Measurements from ENCODE around the gene KLHL40. TPM values are rescaled to one million over a fixed set of nuclear protein-coding genes. Genes with fewer than 3 reads are reported as not detected.

The KLHL40 gene
- total RNA-seq, 2 experiments from 2014 or later, result not detected

GRCh38 chr3:42730706-42731420 lies 45.5 kb downstream of the KLHL40 start:
- intact Hi-C loops (cut with micrococcal nuclease; ENCODE audit: unreplicated experiment), result no loop called here
- no TSS peak for BruUV-seq (replicated peaks)
- no peaks in the 10 kb centered on the region for H3K9me3 ChIP-seq (ENCODE audit: low read length)
- CTCF ChIA-PET (ENCODE audit: unreplicated experiment), result no interaction called here
- H4K20me1 ChIP-seq (ENCODE audit: insufficient read depth, low read length), result no peaks in the 10 kb centered on the region
- no peak overlapping the region for H3K4me3 ChIP-seq (ENCODE audit: low read depth, low read length, poor library complexity, severe bottlenecking)
- no peaks in the 10 kb centered on the region for H3K4me1 ChIP-seq (ENCODE audit: insufficient read depth, low read length, poor library complexity, severe bottlenecking)
- no peak overlapping the region for H3K4me2 ChIP-seq (ENCODE audit: low read length)
- no peak for TF ChIP-seq CTCF (conservative IDR thresholded peaks at IDR 0.05; ENCODE audit: low read length)
- no peak for TF ChIP-seq EZH2phosphoT487 (IDR thresholded peaks at IDR 0.05; ENCODE audit: borderline replicate concordance, low read depth, low read length)
- H3K36me3 ChIP-seq (ENCODE audit: insufficient read depth, low read length), result no peaks in the 10 kb centered on the region
- no peak overlapping the region for H2AFZ ChIP-seq (ENCODE audit: low read length)
- no peaks in the 10 kb centered on the region for H3K9me2 ChIP-seq (ENCODE audit: insufficient read depth, low read length)
- no peak overlapping the region for H3K27ac ChIP-seq (ENCODE audit: low read depth, low read length, poor library complexity, severe bottlenecking)
- DNase-seq (ENCODE audit: low spot score), result no peak
- POLR2A ChIA-PET, result no interaction called here
- no peaks in the 10 kb centered on the region for H3K79me2 ChIP-seq (ENCODE audit: insufficient read depth, low read depth, low read length)

- Histone ChIP-seq H3K79me2 (ENCODE audit: insufficient read depth, low read depth, low read length) (no peaks in the 10 kb centered on the region), H3K4me3 (ENCODE audit: low read depth, low read length, poor library complexity, severe bottlenecking) (no peak overlapping the region), H3K36me3 (ENCODE audit: insufficient read depth, low read length) (no peaks in the 10 kb centered on the region), H3K27ac (ENCODE audit: low read depth, low read length, poor library complexity, severe bottlenecking) (no peak overlapping the region), H3K4me1 (ENCODE audit: insufficient read depth, low read length, poor library complexity, severe bottlenecking) (no peaks in the 10 kb centered on the region), H2AFZ (ENCODE audit: low read length) (no peak overlapping the region), H4K20me1 (ENCODE audit: insufficient read depth, low read length) (no peaks in the 10 kb centered on the region), H3K4me2 (ENCODE audit: low read length) (no peak overlapping the region), H3K9me3 (ENCODE audit: low read length) (no peaks in the 10 kb centered on the region), H3K9me2 (ENCODE audit: insufficient read depth, low read length) (no peaks in the 10 kb centered on the region)
- BruUV-seq (replicated peaks), result no TSS peak
- ChIA-PET CTCF (ENCODE audit: unreplicated experiment) (no interaction called here), POLR2A (no interaction called here)
- no peak for DNase-seq (ENCODE audit: low spot score)
- intact Hi-C loops (cut with micrococcal nuclease; ENCODE audit: unreplicated experiment), result no loop called here
- TF ChIP-seq EZH2phosphoT487 (IDR thresholded peaks at IDR 0.05; ENCODE audit: borderline replicate concordance, low read depth, low read length) (no peak), CTCF (conservative IDR thresholded peaks at IDR 0.05; ENCODE audit: low read length) (no peak)
Observed at GRCh38 chr3:42731476-42732195, 46.3 kb downstream of the KLHL40 start.

All from OCI-LY7 (cell line).